Activated T-cell treated with anti-CD3 and anti-CD28 coated beads for 4 hours (primary cell): Measurements from ENCODE around the gene STARD5.

Source experiments
- DNase-seq: peaks from one replicate; pipeline ENCODE4 v3.0.0-alpha.2; 2020

STARD5 gene

GRCh38 chr15:81289910-81290309 is 34.0 kb downstream of the STARD5 start:
- no peak for DNase-seq

GRCh38 chr15:81288616-81289015 is 35.3 kb downstream of the STARD5 start:
- DNase-seq: no peak

GRCh38 chr15:81288040-81288439 is 35.9 kb downstream of the STARD5 start:
- no peak for DNase-seq

GRCh38 chr15:81286621-81287121 is 37.3 kb downstream of the STARD5 start:
- no peak for DNase-seq

- no peak for DNase-seq
Observed at GRCh38 chr15:81285461-81285860, 38.5 kb downstream of the STARD5 start.

GRCh38 chr15:81284256-81285031 is 39.5 kb downstream of the STARD5 start:
- DNase-seq: no peak

GRCh38 chr15:81282911-81283310 is 41.0 kb downstream of the STARD5 start:
- DNase-seq: no peak

- DNase-seq: no peak
Observed at GRCh38 chr15:81282606-81282895, 41.4 kb downstream of the STARD5 start.

- no peak for DNase-seq
Observed at GRCh38 chr15:81281766-81282605, 42.0 kb downstream of the STARD5 start.

GRCh38 chr15:81281456-81281735 is 42.5 kb downstream of the STARD5 start:
- DNase-seq: no peak

GRCh38 chr15:81280696-81281455 is 43.1 kb downstream of the STARD5 start:
- no peak for DNase-seq

- DNase-seq: no peak
Observed at GRCh38 chr15:81279621-81280485, 44.1 kb downstream of the STARD5 start.

GRCh38 chr15:81278306-81279029 is 45.5 kb downstream of the STARD5 start:
- DNase-seq: no peak

GRCh38 chr15:81277851-81278250 is 46.1 kb downstream of the STARD5 start:
- no peak for DNase-seq

GRCh38 chr15:81276967-81277366 is 47.0 kb downstream of the STARD5 start:
- no peak for DNase-seq

GRCh38 chr15:81275711-81276392 is 48.1 kb downstream of the STARD5 start:
- no peak for DNase-seq

GRCh38 chr15:81274931-81275707 is 48.8 kb downstream of the STARD5 start:
- DNase-seq: peak; percentile 87

- no peak for DNase-seq
Observed at GRCh38 chr15:81274255-81274654, 49.7 kb downstream of the STARD5 start.

- DNase-seq: no peak
Observed at GRCh38 chr15:81273855-81274254, 50.1 kb downstream of the STARD5 start.

GRCh38 chr15:81273200-81273599 is 50.7 kb downstream of the STARD5 start:
- no peak for DNase-seq
